Fibroblast of the aortic adventitia (primary cell): Measurements from ENCODE around the gene SESTD1. TPM values are rescaled to one million over a fixed set of nuclear protein-coding genes. Genes with fewer than 3 reads are reported as not detected.

ENCODE experiments used
- DNase-seq: peaks from one replicate; pipeline ENCODE4 v3.0.0-alpha.2; 2010; ENCODE audit warnings: low read depth
- H3K4me3 ChIP-seq: 2 replicates; pipeline ENCODE4 v1.5.1; 2011; ENCODE audit warnings: low read depth, mild to moderate bottlenecking, control low read depth, low read length, moderate library complexity
- CTCF ChIP-seq: IDR thresholded peaks from 2 replicates; pipeline ENCODE4 v1.5.1; 2011; ENCODE audit warnings: mild to moderate bottlenecking, low read length, control low read depth, inconsistent platforms; ENCODE audit not compliant: insufficient read depth
- total RNA-seq: library from RNA; depleted of rRNA; stranded (reverse); fragments of >200 nt; gene quantifications from 2 replicates; pipeline ENCODE4 v1.2.3, GENCODE V29; 2012; ENCODE audit warnings: low replicate concordance

The SESTD1 gene
- total RNA-seq, 1 donor = 62.3 TPM

- TF ChIP-seq CTCF = no peak
- H3K4me3 ChIP-seq = no peak overlapping the region
These were observed 86.9 kb downstream of the SESTD1 start for GRCh38 chr2:179177694-179178093.

GRCh38 chr2:179174240-179174639 is 90.4 kb downstream of the SESTD1 start:
- TF ChIP-seq CTCF = no peak
- no peak for DNase-seq
- H3K4me3 ChIP-seq = no peak overlapping the region

More at GRCh38 chr2:179177694-179178093, 86.9 kb downstream of the SESTD1 start:
- DNase-seq = no peak

- no peak overlapping the region for H3K4me3 ChIP-seq
- TF ChIP-seq CTCF = no peak
- DNase-seq = no peak
These were observed 91.7 kb downstream of the SESTD1 start for GRCh38 chr2:179172894-179173293.

GRCh38 chr2:179171371-179171770 is 93.3 kb downstream of the SESTD1 start:
- no peak for TF ChIP-seq CTCF
- H3K4me3 ChIP-seq = no peak overlapping the region
- no peak for DNase-seq

- DNase-seq = no peak
- no peak for TF ChIP-seq CTCF
These were observed 93.7 kb downstream of the SESTD1 start for GRCh38 chr2:179170901-179171300.

GRCh38 chr2:179165356-179166000 is 99.2 kb downstream of the SESTD1 start:
- TF ChIP-seq CTCF = no peak
- peak; percentile 46 for DNase-seq

More at GRCh38 chr2:179170901-179171300, 93.7 kb downstream of the SESTD1 start:
- no peak overlapping the region for H3K4me3 ChIP-seq

GRCh38 chr2:179141206-179141605 is 123.4 kb downstream of the SESTD1 start:
- no peak for TF ChIP-seq CTCF
- H3K4me3 ChIP-seq = no peak overlapping the region
- no peak for DNase-seq

More at GRCh38 chr2:179165356-179166000, 99.2 kb downstream of the SESTD1 start:
- no peak overlapping the region for H3K4me3 ChIP-seq
